Esophagus muscularis mucosa (tissue), 4 donors: Measurements from ENCODE around the gene KLF14.

Experiments used
- CTCF ChIP-seq, 3 experiments: fragments of 200-600 bp in 2 of 3; fragments of 450-650 bp in 1 of 3; sonication (generic) in 2 of 3; IDR thresholded peaks; one replicate each; pipeline ENCODE4 v1.5.1; 2017 to 2019; ENCODE audit warnings: antibody characterized with exemption in 3 of 3, mild to moderate bottlenecking in 2 of 3, moderate library complexity in 1 of 3
- EP300 ChIP-seq: sonication (generic); formaldehyde crosslinking; IDR thresholded peaks from one replicate; pipeline ENCODE4 v1.6.1; 2017; ENCODE audit warnings: antibody characterized with exemption
- POLR2A ChIP-seq: fragments of 450-650 bp; IDR thresholded peaks from one replicate; pipeline ENCODE4 v1.6.1; 2017; ENCODE audit warnings: antibody characterized with exemption, moderate library complexity, mild to moderate bottlenecking, low read depth
- POLR2AphosphoS5 ChIP-seq, 2 donors: sonication (generic); formaldehyde crosslinking; IDR thresholded peaks; one replicate each; pipeline ENCODE4 v1.6.1; 2017; ENCODE audit warnings: antibody characterized with exemption in 2 of 2

GRCh38 chr7:130736298-130736900 is 2.4 kb upstream of the KLF14 start:
- TF ChIP-seq POLR2AphosphoS5 (IDR thresholded peaks at IDR 0.05) = no peak
- no peak for TF ChIP-seq CTCF (IDR thresholded peaks at IDR 0.05)
- TF ChIP-seq POLR2A = no peak
- TF ChIP-seq EP300 = no peak
